BE2C (cell line): ENCODE data around the gene NR3C2.

Source experiments
- DNase-seq: peaks from one replicate; pipeline ENCODE4 v3.0.0-alpha.2; 2020
- H3K27me3 ChIP-seq: fragments of 250-450 bp; sonication (Bioruptor Pico); 2 replicates; pipeline ENCODE4 v1.5.1; 2020; ENCODE audit warnings: mild to moderate bottlenecking
- H3K36me3 ChIP-seq: fragments of 250-450 bp; sonication (Bioruptor Pico); 2 replicates; pipeline ENCODE4 v1.5.1; 2020; ENCODE audit warnings: mild to moderate bottlenecking
- H3K4me1 ChIP-seq: fragments of 250-450 bp; sonication (Bioruptor Pico); 2 replicates; pipeline ENCODE4 v1.5.1; 2020
- H3K4me3 ChIP-seq: 2 replicates; pipeline ENCODE4 v1.5.1; 2011; ENCODE audit warnings: low read depth, low read length
- H3K9me3 ChIP-seq: fragments of 250-450 bp; sonication (Bioruptor Pico); 2 replicates; pipeline ENCODE4 v1.5.1; 2020
- TF ChIP-seq, protein P1 (sequence below): IDR thresholded peaks from 2 replicates; pipeline ENCODE4 v1.5.1; 2012; ENCODE audit warnings: mild to moderate bottlenecking, low read depth, low read length

The NR3C2 gene

DNA sequence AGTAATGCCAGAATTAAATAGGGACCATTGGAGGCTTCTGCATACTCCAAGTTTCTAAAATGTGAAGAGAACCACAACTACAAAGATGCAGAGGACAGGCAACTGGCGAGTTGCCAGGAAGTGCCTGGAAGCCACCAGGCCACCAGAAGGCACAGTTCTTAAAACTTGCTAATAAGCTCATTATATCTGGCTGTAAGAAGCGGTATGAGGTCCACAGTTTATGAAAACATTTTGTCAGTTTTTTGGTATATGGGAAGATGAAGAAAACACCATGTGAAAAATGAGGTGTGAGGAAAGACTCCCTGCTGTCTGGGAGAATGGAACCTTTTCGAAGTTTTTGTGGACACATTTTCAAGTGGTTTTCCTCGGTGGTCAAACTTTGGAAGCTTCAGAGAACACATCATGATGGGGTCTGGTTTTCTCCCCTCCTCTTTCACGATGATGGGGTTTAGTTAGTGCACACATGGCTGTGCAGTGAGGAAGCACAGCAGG, 202.7 kb downstream of the NR3C2 start:
- no peaks in the 10 kb centered on the region for H3K36me3 ChIP-seq
- DNase-seq: peak; percentile 47
- TF ChIP-seq, protein P1, sequence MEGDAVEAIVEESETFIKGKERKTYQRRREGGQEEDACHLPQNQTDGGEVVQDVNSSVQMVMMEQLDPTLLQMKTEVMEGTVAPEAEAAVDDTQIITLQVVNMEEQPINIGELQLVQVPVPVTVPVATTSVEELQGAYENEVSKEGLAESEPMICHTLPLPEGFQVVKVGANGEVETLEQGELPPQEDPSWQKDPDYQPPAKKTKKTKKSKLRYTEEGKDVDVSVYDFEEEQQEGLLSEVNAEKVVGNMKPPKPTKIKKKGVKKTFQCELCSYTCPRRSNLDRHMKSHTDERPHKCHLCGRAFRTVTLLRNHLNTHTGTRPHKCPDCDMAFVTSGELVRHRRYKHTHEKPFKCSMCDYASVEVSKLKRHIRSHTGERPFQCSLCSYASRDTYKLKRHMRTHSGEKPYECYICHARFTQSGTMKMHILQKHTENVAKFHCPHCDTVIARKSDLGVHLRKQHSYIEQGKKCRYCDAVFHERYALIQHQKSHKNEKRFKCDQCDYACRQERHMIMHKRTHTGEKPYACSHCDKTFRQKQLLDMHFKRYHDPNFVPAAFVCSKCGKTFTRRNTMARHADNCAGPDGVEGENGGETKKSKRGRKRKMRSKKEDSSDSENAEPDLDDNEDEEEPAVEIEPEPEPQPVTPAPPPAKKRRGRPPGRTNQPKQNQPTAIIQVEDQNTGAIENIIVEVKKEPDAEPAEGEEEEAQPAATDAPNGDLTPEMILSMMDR: 0 out of 2 replicates have a peak, but pooled peaks have one; percentile 3
- no peaks in the 10 kb centered on the region; the same call in 1 of the 2 replicates for H3K4me1 ChIP-seq
- no peaks in the 10 kb centered on the region for H3K27me3 ChIP-seq
- no peak overlapping the region for H3K4me3 ChIP-seq
- no peaks in the 10 kb centered on the region for H3K9me3 ChIP-seq

DNA sequence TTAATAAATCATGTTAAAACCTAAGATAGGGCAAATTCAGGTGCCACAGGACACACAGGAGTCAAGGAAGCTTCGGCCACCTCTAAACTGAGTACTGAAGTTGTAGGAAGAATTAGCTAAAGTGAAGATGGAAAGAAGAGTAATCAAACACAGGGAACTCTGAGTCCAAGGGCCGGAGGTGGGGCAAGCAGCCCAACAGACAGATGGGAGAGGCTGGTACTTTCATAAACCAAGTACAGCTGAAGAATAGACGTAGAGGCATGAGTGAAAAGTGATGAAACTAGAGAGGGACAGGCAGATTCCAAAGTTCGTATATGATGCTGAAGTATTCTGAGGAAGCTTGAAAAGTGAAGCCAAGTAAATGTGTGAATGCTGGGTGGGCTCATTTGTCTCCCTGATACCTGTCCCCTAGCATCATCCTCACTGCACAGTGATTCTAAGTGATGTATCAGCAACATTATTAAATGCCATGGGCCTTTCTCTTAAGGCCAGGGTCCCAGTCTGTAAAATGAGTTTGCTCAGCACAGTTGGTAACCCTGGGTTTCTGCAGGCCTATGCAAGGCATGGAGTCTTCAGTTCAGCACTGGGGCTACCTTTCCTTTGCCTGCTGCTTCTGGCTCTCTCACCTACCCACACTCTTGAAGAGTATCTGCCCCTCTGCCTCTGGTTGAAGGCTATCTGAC, 203.3 kb downstream of the NR3C2 start:
- H3K4me1 ChIP-seq: no peaks in the 10 kb centered on the region; the same call in 1 of the 2 replicates
- H3K36me3 ChIP-seq: no peaks in the 10 kb centered on the region
- H3K9me3 ChIP-seq: no peaks in the 10 kb centered on the region
- no peak overlapping the region for H3K4me3 ChIP-seq
- TF ChIP-seq, protein P1: no peak
- no peaks in the 10 kb centered on the region for H3K27me3 ChIP-seq
- no peak for DNase-seq

DNA sequence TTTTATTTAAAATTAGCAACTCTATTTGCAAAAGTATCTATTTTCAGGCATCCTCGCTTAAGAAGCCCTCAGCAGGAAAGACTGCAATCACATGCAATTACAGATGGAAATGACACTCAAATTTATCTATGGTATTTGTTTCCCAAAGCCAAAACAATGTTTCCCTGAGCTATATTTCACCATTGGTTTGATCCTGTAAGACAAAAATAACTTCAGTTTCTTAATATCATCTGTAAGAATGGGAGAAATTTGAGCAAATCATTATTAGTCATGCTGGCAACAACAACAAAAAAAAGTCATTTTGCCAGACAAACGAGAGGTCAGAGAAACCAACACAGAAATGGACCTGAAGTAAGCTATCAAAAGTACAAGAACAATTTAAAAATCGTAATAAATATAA, 204.1 kb downstream of the NR3C2 start:
- no peaks in the 10 kb centered on the region for H3K27me3 ChIP-seq
- H3K9me3 ChIP-seq: no peaks in the 10 kb centered on the region
- no peak overlapping the region for H3K4me3 ChIP-seq
- no peaks in the 10 kb centered on the region; the same call in 1 of the 2 replicates for H3K4me1 ChIP-seq
- TF ChIP-seq, protein P1: no peak
- no peaks in the 10 kb centered on the region for H3K36me3 ChIP-seq
- DNase-seq: no peak

DNA sequence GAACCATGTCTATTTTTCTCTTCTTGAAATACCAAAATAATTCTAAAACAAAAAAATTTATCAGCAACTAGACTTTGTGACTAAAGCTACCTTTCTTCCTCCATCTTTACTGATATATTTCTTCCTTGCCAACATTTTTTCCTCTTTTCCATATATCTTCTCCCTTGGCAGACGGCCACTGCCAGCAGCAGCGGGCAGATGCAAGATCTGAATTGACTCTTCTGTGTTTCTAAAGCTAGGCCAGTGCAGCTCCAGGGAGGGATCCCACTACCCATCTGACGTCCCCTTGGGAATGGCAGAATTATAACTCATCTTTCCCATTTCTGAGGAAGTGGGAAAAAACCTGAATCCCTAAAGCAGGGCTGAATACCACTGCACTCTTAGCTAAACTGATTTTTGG, 206.4 kb downstream of the NR3C2 start:
- no peaks in the 10 kb centered on the region for H3K36me3 ChIP-seq
- TF ChIP-seq, protein P1: no peak
- H3K9me3 ChIP-seq: no peaks in the 10 kb centered on the region
- DNase-seq: no peak
- H3K4me1 ChIP-seq: no peaks in the 10 kb centered on the region; the same call in 1 of the 2 replicates
- no peaks in the 10 kb centered on the region for H3K27me3 ChIP-seq
- H3K4me3 ChIP-seq: no peak overlapping the region

DNA sequence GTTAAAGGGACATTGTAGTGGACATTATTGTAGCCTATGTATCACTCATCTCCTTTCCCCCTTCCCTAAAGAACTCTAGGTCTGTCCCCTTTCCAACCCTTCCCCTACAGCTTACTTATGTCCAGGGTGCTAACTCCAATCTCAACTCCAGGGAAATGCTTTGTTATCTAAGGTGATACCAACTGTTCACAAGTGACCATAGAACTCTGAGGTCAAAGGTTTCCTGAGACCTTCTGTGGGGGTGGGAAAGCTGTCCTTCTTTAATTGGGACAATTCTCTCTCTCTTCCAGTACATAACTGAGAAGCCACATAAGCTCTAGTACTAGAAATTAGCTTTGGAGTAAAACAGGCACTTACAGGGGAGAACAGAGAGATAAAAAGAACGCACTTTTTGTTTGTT, 212.4 kb downstream of the NR3C2 start:
- Histone ChIP-seq H3K27me3 (no peaks in the 10 kb centered on the region), H3K9me3 (no peaks in the 10 kb centered on the region), H3K36me3 (no peaks in the 10 kb centered on the region), H3K4me3 (no peak overlapping the region), H3K4me1 (no peaks in the 10 kb centered on the region)
- no peak for DNase-seq
- TF ChIP-seq, protein P1: no peak

DNA sequence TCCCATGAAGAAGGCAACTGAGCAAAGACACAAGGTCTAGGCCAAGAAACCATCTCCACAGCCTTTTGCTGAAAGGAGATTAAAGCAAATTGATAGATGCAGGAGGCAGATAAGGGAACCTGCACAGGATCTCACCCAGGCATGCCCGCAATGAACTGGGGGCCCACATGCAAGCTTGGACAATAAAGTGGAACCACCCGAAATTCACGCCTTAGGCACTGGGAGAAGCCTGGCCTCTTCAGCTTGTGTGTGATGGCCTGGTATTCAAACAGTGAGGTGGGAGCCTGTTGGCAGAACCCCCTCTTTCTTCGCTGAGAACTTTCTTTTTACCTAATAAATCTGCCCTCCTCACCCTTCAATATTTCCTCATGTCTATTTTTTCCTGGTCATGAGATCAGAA, 213.2 kb downstream of the NR3C2 start:
- no peak for DNase-seq
- H3K36me3 ChIP-seq: no peaks in the 10 kb centered on the region
- no peaks in the 10 kb centered on the region for H3K9me3 ChIP-seq
- no peak overlapping the region for H3K4me3 ChIP-seq
- TF ChIP-seq, protein P1: no peak
- no peaks in the 10 kb centered on the region for H3K4me1 ChIP-seq
- H3K27me3 ChIP-seq: no peaks in the 10 kb centered on the region
